ENCODE measurements around the gene CCDC74B.
"Not testable (repeated sequence)": the region's sequence is repeated elsewhere in the genome, so short reads cannot be mapped to it uniquely, and the experiment has no call there.

The CCDC74B gene

GRCh38 chr2:130185436-130185835 lies 40.5 kb upstream of the CCDC74B start:
- DNase-seq (ENCODE audit: low read depth, low spot score): no peak
- Histone ChIP-seq H3K4me3 (no peak overlapping the region), H3K9ac (ENCODE audit: insufficient read length) (no peak overlapping the region), H3K36me3 (ENCODE audit: insufficient read depth, low read length) (peaks cover 2% of the 10 kb centered on the region; the same call in 1 of the 2 replicates), H3K27ac (no peak overlapping the region), H3K9me3 (ENCODE audit: low read depth, low read length) (no peaks in the 10 kb centered on the region)
- TF ChIP-seq EZH2 (IDR thresholded peaks at IDR 0.05) (no peak), POLR2AphosphoS5 (IDR thresholded peaks at IDR 0.05; ENCODE audit: borderline replicate concordance, low read depth, low read length) (no peak), FOXP2 (optimal IDR thresholded peaks at IDR 0.05; ENCODE audit: control extremely low read depth, extremely low read length, insufficient read depth) (no peak)

- TF ChIP-seq EZH2 (IDR thresholded peaks at IDR 0.05): no peak
- TF ChIP-seq POLR2AphosphoS5 (IDR thresholded peaks at IDR 0.05; ENCODE audit: borderline replicate concordance, low read depth, low read length): no peak
- no peak for TF ChIP-seq FOXP2 (optimal IDR thresholded peaks at IDR 0.05; ENCODE audit: control extremely low read depth, extremely low read length, insufficient read depth)
- Histone ChIP-seq H3K36me3 (ENCODE audit: insufficient read depth, low read length) (peaks cover 2% of the 10 kb centered on the region; the same call in 1 of the 2 replicates), H3K4me3 (peak overlapping the region; percentile 83), H3K9me3 (ENCODE audit: low read depth, low read length) (no peaks in the 10 kb centered on the region), H3K27ac (no peak overlapping the region), H3K9ac (ENCODE audit: insufficient read length) (peak overlapping the region; percentile 89)
- no peak for DNase-seq (ENCODE audit: low read depth, low spot score)
Measured at GRCh38 chr2:130183512-130184373, 38.8 kb upstream of the CCDC74B start.

- H3K36me3 ChIP-seq (ENCODE audit: insufficient read depth, low read length); DNase-seq (ENCODE audit: low read depth, low spot score); H3K27ac ChIP-seq; H3K9me3 ChIP-seq (ENCODE audit: low read depth, low read length): not testable (repeated sequence)
- Histone ChIP-seq H3K9ac (ENCODE audit: insufficient read length) (peak overlapping the region; percentile 89), H3K4me3 (peak overlapping the region; percentile 83)
Measured at GRCh38 chr2:130182826-130183511, 38.1 kb upstream of the CCDC74B start.

GRCh38 chr2:130181880-130182682 lies 37.2 kb upstream of the CCDC74B start, which contains the start of gene MZT2B:
Gene MZT2B, plus strand, starts transcription at chr2:130182262. Its CDS starts 21 bp downstream, at chr2:130182283.
- H3K36me3 ChIP-seq (ENCODE audit: insufficient read depth, low read length); H3K9me3 ChIP-seq (ENCODE audit: low read depth, low read length); DNase-seq (ENCODE audit: low read depth, low spot score): not testable (repeated sequence)
- peak within 1 kb of the TSS; percentile 96 for H3K4me3 ChIP-seq
- peak within 1 kb of the TSS; percentile 95 for H3K9ac ChIP-seq (ENCODE audit: insufficient read length)
- peak within 1 kb of the TSS; percentile 90 for H3K27ac ChIP-seq
- peak; percentile 39; the same call in 1 of the 2 replicates for TF ChIP-seq POLR2AphosphoS5 (IDR thresholded peaks at IDR 0.05; ENCODE audit: borderline replicate concordance, low read depth, low read length)

GRCh38 chr2:130181325-130181879 lies 36.5 kb upstream of the CCDC74B start, which contains the start of gene SMPD4:
Gene SMPD4, minus strand, starts transcription at chr2:130181602. Its CDS starts 5,010 bp downstream, at chr2:130176592.
- H3K9me3 ChIP-seq (ENCODE audit: low read depth, low read length): no peaks in the 10 kb centered on the region
- DNase-seq (ENCODE audit: low read depth, low spot score): peak; percentile 75
- peak; percentile 68 for TF ChIP-seq POLR2AphosphoS5 (IDR thresholded peaks at IDR 0.05; ENCODE audit: borderline replicate concordance, low read depth, low read length)
- TF ChIP-seq EZH2 (IDR thresholded peaks at IDR 0.05): no peak
- peaks cover 2% of the 10 kb centered on the region; the same call in 1 of the 2 replicates for H3K36me3 ChIP-seq (ENCODE audit: insufficient read depth, low read length)
- H3K27ac ChIP-seq: peak within 1 kb of the TSS; percentile 90
- H3K4me3 ChIP-seq: peak within 1 kb of the TSS; percentile 96
- H3K9ac ChIP-seq (ENCODE audit: insufficient read length): peak within 1 kb of the TSS; percentile 95

- Histone ChIP-seq H3K4me3 (peak overlapping the region; percentile 96), H3K9ac (ENCODE audit: insufficient read length) (peak overlapping the region; percentile 95), H3K27ac (peak overlapping the region; percentile 46; the same call in 1 of the 2 replicates)
- not testable (repeated sequence) for DNase-seq (ENCODE audit: low read depth, low spot score); H3K9me3 ChIP-seq (ENCODE audit: low read depth, low read length); H3K36me3 ChIP-seq (ENCODE audit: insufficient read depth, low read length)
Measured at GRCh38 chr2:130180404-130181324, 35.8 kb upstream of the CCDC74B start.

GRCh38 chr2:130174866-130175265 lies 30.0 kb upstream of the CCDC74B start:
- not testable (repeated sequence) for H3K27ac ChIP-seq; H3K9me3 ChIP-seq (ENCODE audit: low read depth, low read length); H3K4me3 ChIP-seq; H3K9ac ChIP-seq (ENCODE audit: insufficient read length); DNase-seq (ENCODE audit: low read depth, low spot score)
- H3K36me3 ChIP-seq (ENCODE audit: insufficient read depth, low read length): peaks cover 32% of the 10 kb centered on the region; the same call in 1 of the 2 replicates
